Measurements from ENCODE around the gene STON2.

The STON2 gene

DNA sequence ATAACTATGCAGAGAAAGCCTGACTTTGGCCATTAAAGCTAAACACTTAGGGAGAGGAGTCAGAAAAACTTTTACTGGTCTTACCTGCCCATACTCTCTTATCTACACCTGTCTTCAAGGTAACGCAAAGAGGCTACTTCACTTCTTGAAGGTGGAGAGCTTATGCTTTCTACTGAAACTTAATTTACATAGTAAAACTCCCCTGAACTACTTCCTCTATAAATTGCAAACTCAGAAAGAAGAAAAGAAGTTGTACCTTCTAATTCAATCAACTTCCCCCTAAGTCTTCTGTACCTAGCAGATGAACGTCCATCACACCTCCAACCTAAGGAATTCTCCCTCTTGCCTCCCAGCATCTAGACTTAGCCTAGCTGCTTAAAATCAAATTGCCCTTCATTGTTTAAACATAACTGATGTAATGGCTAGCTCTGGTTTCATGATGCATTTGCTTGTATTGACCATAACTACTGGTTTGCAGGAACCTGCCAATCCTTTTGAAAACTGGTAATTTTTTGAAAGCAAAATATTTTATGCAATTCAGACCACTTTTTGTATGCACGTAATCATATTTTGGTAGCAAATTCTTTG is 87.7 kb downstream of the STON2 start:
- Mint-ChIP-seq H3K9me3 (no peaks in the 10 kb centered on the region), H3K27ac (no peak overlapping the region), H3K4me1 (no peaks in the 10 kb centered on the region), H3K36me3 (no peaks in the 10 kb centered on the region), H3K4me3 (no peak overlapping the region)
- ATAC-seq (no peak), DNase-seq (ENCODE audit: low spot score in 2 of 2) (no peak)

DNA sequence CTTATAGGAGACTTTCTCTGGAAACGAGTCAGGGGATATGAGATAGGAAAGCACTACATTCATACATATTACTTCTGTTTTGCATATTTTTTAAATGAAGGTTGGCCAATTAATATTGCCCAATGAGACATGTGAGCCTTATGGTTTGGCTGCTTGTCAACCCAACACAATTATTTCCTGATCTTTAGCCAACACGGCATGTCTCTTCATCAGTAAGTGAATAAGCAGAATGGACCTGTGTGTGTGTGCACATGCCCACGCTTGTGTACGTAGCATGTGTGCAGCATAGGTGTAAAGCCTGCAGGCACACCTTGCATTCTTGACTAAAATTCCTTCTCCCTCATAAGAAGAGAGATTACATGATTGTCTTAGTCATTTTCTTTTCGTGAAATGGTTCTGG is 88.3 kb downstream of the STON2 start:
- Mint-ChIP-seq H3K4me3 (no peak overlapping the region), H3K27ac (no peak overlapping the region)

DNA sequence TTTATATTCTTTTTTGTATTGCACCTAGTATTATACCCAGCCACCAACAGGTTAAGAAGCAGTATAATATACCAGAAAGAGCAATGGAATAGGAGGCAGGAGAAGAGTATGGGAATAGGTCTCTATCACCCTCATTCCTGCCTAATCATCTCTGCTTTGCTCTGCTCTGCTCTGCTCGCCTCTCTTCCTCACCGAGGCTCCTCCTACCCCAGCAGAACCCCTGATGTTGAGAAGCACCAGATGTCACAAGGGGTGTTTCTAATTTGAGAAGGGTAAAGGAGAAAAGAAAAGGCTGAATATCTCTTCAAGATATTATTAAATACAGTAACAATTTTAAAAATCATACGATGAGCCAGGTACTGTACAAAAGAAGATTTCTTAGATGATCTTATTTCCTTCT is 89.0 kb downstream of the STON2 start:
- Mint-ChIP-seq H3K36me3 (no peaks in the 10 kb centered on the region), H3K27ac (no peak overlapping the region), H3K9me3 (no peaks in the 10 kb centered on the region), H3K4me3 (no peak overlapping the region), H3K4me1 (no peaks in the 10 kb centered on the region)
- DNase-seq (ENCODE audit: low spot score in 2 of 2) (no peak), ATAC-seq (no peak)

More for the DNA sequence above, 88.3 kb downstream of the STON2 start:
- DNase-seq (ENCODE audit: low spot score in 2 of 2) (no peak), ATAC-seq (no peak)
- Mint-ChIP-seq H3K9me3 (no peaks in the 10 kb centered on the region), H3K4me1 (no peaks in the 10 kb centered on the region), H3K36me3 (no peaks in the 10 kb centered on the region)

DNA sequence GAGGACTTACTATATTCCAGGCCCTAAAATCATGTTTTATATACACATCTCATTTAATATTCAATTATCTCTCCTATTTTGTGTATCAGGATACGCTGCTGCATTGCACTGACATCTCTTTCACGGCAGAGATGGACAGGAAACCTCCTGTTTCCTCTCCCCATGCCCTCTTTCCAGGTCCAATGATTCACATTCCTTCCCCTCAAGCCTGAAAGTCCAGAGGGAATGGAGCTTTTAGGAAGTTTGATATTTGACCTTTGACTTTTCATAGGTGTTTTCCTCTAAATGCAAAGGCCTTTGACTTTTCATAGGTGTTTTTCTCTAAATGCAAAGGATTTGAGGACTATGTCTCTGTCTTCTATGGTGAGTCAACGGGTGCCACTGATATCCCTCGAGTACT is 89.5 kb downstream of the STON2 start:
- Mint-ChIP-seq H3K4me3 (no peak overlapping the region), H3K27ac (no peak overlapping the region), H3K9me3 (no peaks in the 10 kb centered on the region), H3K4me1 (no peaks in the 10 kb centered on the region), H3K36me3 (no peaks in the 10 kb centered on the region)
- DNase-seq (ENCODE audit: low spot score in 2 of 2) (no peak), ATAC-seq (no peak)

DNA sequence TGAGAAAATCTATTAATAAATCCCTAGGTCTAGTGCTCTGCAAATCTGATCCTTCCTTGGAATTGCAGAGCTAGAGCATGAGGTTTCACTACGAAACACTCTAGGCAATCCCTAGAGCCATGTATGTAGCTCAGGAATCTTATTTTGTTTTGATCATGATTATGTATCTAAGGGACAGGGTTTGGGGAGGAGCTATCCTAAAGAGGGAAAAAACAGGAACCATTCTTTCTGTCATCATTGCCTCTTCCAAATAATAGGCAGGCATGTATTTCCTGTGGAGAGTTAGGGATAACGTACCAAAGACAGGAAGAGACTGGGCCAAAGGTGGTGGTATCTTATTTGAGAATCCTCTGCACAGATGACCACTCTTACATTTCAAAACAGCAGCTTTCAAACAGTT is 90.6 kb downstream of the STON2 start:
- no peaks in the 10 kb centered on the region for H3K36me3 Mint-ChIP-seq
- H3K4me3 Mint-ChIP-seq, result no peak overlapping the region
- ATAC-seq (no peak), DNase-seq (ENCODE audit: low spot score in 2 of 2) (no peak)
- H3K4me1 Mint-ChIP-seq, result no peaks in the 10 kb centered on the region
- no peaks in the 10 kb centered on the region for H3K9me3 Mint-ChIP-seq
- H3K27ac Mint-ChIP-seq, result no peak overlapping the region

DNA sequence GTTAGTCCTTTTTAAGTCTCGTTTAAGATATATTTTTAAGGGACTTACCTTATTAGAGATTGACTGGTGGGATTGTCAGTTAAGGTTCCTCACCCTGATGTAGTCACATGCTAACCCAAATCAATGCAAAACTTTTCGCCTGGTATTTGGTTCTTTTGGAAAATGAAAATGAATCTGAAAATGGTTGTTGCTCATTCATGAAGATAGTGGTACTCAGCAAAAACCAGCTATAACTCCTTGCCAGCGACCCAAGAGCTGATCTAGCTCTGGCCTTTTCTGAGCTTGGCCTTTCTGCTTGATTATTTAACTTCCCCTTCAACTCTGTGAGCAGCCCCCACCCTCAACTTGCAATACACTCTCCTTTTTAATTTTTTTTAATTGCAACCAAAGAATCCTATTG is 94.4 kb downstream of the STON2 start:
- Mint-ChIP-seq H3K4me1 (peaks cover 14% of the 10 kb centered on the region), H3K36me3 (no peaks in the 10 kb centered on the region), H3K9me3 (no peaks in the 10 kb centered on the region), H3K4me3 (no peak overlapping the region), H3K27ac (no peak overlapping the region)
- ATAC-seq (no peak), DNase-seq (ENCODE audit: low spot score in 2 of 2) (no peak)

DNA sequence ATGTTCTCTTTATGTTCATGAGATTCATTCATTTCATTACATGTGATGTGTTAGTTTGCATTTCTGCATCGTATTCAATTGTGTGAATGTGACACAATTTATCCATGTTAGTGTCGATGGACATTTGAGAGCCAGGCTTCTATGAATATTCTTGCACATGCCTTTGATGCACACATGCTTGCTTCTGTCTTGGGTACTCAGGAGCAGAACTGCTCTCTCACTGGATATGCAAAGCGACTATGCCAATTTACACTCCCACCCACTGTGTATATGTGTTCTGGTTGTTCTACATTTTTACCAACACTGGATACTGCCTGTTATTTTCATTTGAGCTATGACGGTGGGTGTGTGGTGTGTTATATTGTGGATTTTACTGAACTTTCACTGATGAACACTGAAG is 95.1 kb downstream of the STON2 start:
- H3K4me3 Mint-ChIP-seq, result no peak overlapping the region
- no peak for DNase-seq (ENCODE audit: low spot score in 2 of 2)
- no peaks in the 10 kb centered on the region for H3K9me3 Mint-ChIP-seq
- H3K36me3 Mint-ChIP-seq, result no peaks in the 10 kb centered on the region
- H3K27ac Mint-ChIP-seq, result no peak overlapping the region
- ATAC-seq, result no peak
- peaks cover 14% of the 10 kb centered on the region for H3K4me1 Mint-ChIP-seq

DNA sequence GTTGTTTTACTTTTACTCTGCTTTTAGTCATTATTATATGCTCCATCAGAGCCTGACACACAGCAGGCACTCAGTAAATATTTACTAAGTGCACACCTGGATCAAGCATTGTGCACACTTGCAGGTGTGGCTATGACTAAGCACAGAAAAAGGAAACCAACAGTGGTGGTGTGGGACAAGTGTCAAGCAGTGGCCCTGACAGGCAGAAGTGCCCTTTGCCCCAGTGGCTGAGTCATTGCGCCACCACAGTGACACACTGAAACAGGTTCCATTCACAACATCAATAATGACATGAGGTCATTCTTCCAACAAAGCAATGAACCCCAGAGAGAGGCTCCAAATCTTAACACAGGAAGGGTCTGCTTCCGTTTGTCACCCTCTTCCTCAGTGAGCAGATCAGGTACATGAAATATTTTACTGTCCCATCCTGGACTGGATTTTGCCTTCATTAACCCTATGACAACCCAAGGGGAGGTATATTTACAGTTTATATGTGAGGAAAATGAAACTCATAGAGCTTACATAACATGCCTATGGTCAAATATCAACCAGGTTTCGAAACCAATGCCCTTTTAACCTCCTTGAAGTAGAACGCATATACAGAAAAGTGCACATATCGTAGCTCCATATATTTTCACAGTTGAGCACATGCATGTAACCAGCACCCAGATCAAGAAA is 96.7 kb downstream of the STON2 start:
- ATAC-seq (peak; percentile 98), DNase-seq (ENCODE audit: low spot score in 2 of 2) (peak; percentile 7 to 63)
- no peak overlapping the region for H3K4me3 Mint-ChIP-seq
- H3K36me3 Mint-ChIP-seq, result no peaks in the 10 kb centered on the region
- no peak overlapping the region for H3K27ac Mint-ChIP-seq
- peaks cover 14% of the 10 kb centered on the region for H3K4me1 Mint-ChIP-seq
- H3K9me3 Mint-ChIP-seq, result no peaks in the 10 kb centered on the region

DNA sequence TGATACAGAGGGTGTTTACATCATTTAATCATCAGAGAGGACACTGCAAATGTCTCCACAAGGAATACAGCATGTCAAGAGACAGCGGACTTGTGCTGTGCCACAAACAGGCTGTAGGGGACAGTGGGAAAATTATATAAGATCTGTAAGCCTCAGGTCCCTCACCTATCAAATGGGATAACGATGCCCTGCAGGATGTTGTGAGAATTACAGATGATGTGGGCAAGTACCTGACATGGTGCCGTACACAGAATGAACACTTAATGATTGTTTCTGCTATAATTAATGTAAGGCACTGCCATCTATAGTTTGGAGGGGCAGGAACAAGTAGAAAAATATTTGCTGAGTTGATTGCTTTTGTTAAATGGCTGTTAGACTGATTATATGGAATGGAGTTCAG is 97.5 kb downstream of the STON2 start:
- Mint-ChIP-seq H3K27ac (no peak overlapping the region), H3K4me3 (no peak overlapping the region), H3K9me3 (no peaks in the 10 kb centered on the region), H3K36me3 (no peaks in the 10 kb centered on the region), H3K4me1 (peaks cover 14% of the 10 kb centered on the region)
- DNase-seq (ENCODE audit: low spot score in 2 of 2) (no peak), ATAC-seq (no peak)

DNA sequence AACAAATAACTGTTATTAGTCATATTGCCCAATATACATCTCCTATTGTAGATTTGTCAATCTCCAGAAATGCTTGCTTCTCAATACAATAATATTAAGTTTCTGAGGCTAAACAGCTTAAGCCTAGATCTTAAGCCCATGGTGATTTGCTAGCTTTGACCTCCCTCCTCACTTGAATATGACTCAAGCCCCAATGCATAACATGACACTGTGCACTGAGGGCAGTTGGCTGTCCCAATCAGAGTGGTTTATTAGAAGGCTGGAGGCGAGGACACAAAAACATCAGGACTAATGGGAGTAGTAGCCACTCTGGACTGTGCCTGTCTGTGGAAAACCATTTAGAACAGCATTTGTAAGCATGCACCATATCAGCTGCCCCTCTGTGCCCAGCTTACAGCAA is 98.3 kb downstream of the STON2 start:
- no peaks in the 10 kb centered on the region for H3K36me3 Mint-ChIP-seq
- H3K4me3 Mint-ChIP-seq, result no peak overlapping the region
- H3K9me3 Mint-ChIP-seq, result no peaks in the 10 kb centered on the region
- H3K4me1 Mint-ChIP-seq, result peaks cover 14% of the 10 kb centered on the region
- no peak overlapping the region for H3K27ac Mint-ChIP-seq
- ATAC-seq (no peak), DNase-seq (ENCODE audit: low spot score in 2 of 2) (no peak)

DNA sequence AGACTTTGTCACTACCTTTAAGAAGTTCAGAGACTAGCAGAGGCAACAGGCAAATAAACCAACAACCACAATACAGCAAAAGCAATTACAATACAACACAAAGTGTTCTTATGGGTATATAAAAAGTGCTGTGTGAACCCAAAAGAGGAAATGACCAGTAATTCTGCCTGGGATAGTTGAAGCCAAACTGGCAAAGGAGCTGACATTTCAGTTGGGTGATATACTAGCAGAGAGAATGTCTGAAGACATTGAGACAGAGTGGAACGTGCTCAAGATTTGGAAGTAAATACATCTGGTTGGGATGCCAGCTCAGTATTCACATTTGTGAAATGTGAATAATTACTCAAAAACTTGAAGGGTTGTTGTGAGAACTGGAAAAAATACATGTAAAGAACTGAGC is 98.8 kb downstream of the STON2 start:
- H3K36me3 Mint-ChIP-seq, result no peaks in the 10 kb centered on the region
- peaks cover 14% of the 10 kb centered on the region for H3K4me1 Mint-ChIP-seq
- no peak for ATAC-seq
- H3K4me3 Mint-ChIP-seq, result no peak overlapping the region
- H3K27ac Mint-ChIP-seq, result no peak overlapping the region
- no peak for DNase-seq (ENCODE audit: low spot score in 2 of 2)
- no peaks in the 10 kb centered on the region for H3K9me3 Mint-ChIP-seq

DNA sequence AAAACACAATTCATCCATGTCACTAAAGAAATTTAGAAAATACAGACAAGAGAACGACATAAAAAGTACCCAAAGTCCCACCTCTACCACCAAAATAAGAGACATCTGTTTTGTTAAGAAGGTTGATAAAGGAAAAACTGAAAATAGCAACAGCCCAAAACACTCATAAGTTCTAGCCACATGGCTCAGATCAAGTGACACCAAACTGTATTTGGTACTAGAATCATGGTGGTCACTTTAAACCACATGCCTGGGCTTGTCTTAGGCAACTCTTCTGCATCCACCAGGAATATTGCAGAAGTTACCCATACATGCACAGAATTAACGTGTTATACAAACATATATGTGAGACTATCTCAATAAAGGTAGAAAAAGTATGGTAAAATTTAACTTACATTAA is 101.2 kb downstream of the STON2 start:
- Mint-ChIP-seq H3K4me3 (no peak overlapping the region), H3K27ac (no peak overlapping the region), H3K9me3 (no peaks in the 10 kb centered on the region), H3K36me3 (no peaks in the 10 kb centered on the region), H3K4me1 (peaks cover 14% of the 10 kb centered on the region)
- no peak for ATAC-seq
- DNase-seq (ENCODE audit: low spot score in 2 of 2), result no peak

DNA sequence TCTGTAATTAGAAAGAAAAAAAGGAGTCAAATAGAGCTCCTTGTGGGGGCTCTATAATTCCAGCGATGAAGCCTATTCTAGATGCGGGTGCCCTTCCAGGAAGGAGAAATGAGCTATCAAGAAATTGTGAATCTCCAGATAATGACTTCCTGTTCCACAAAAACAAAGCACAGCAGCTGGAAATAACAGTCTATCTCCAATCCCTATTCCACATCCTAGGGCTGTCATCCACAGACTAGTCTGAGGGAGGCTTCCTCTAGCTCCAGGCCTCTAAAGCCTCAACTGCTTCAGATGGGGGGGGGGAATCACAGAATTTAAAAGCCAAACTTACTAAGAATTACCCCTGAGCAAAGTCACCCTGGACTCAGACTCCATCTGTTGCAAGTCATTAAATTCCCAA is 102.0 kb downstream of the STON2 start:
- H3K36me3 Mint-ChIP-seq, result no peaks in the 10 kb centered on the region
- no peaks in the 10 kb centered on the region for H3K9me3 Mint-ChIP-seq
- no peak overlapping the region for H3K27ac Mint-ChIP-seq
- ATAC-seq (no peak), DNase-seq (ENCODE audit: low spot score in 2 of 2) (no peak)
- no peak overlapping the region for H3K4me3 Mint-ChIP-seq
- peaks cover 6% of the 10 kb centered on the region for H3K4me1 Mint-ChIP-seq

DNA sequence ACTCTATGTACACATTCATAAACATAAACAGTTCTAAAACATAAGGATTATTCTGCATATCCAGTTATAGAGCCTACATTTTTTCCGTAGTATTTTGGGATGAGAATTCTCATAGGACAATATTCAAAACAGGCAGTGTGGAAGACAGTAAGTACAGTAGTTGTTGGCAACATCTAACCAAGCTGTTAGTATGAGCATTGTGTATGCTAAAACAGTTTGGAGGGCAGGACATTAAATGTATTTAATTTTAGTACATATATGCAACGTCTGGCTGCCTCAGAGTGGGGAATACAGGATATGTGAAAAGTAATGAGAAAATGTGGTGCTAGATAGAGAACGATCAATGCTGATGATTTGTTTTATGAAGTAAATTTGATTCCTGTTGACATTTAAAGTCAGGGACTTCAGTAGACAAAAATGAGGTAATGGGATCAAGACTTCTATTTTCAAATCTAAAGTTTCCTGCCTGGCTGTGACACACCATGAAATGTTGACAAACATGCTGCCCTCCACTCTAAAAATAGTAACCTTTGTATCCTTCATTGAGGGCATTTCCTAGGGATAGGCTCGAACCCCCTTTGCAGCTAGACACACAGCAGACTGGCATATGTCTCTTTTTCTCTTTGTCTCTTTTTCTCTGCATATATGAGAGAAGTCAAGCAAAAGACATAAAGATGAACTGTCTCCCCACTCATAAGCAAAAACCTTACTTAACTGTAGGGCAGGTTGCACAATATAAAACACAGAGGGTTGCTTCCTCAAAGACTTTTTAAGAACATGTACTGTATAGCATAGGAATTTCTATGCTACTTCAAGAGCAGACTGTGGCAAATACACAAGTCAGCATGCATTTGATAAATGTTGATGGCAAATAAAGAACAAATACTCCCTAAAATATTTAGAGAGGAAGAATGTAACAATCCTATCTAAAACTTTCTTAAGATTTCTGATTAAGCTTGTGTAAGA is 103.9 kb downstream of the STON2 start:
- no peak overlapping the region for H3K27ac Mint-ChIP-seq
- H3K4me1 Mint-ChIP-seq, result no peaks in the 10 kb centered on the region
- DNase-seq (ENCODE audit: low spot score in 2 of 2), result no peak
- no peak overlapping the region for H3K4me3 Mint-ChIP-seq
- no peaks in the 10 kb centered on the region for H3K36me3 Mint-ChIP-seq
- H3K9me3 Mint-ChIP-seq, result no peaks in the 10 kb centered on the region
- ATAC-seq, result no peak

DNA sequence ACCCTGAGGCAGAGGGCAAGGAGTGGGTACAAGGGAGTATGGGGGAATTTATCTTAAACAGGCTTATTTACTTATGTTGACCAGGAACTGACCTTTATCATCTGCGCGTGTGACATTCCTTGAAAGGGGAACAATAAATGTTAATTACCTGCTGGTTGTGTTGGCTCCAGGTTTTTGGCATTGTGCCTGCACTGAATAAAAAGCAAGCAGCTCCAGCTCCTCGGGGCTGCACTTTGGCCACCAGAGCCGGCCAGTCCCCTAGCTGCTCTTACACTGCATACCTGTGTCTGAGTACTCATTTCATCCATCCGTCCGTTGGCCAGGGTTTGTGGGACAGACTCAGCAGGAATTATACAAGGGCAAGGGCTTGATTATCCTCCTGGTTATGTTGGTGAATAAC is 110.6 kb downstream of the STON2 start:
- Mint-ChIP-seq H3K27ac (no peak overlapping the region), H3K4me3 (no peak overlapping the region), H3K36me3 (no peaks in the 10 kb centered on the region), H3K9me3 (no peaks in the 10 kb centered on the region), H3K4me1 (no peaks in the 10 kb centered on the region)
- DNase-seq (ENCODE audit: low spot score in 2 of 2) (no peak), ATAC-seq (no peak)
